ENCODE measurements around the gene LCE1F.

Gene LCE1F

GRCh38 chr1:152774875-152775274 is at the start of gene LCE1F:
Gene LCE1F (plus strand): TSS chr1:152775140. CDS start chr1:152776372, 1,232 bp downstream.
- DNase-seq, result no peak

- no peak for DNase-seq
Observed at GRCh38 chr1:152725261-152725660, 49.7 kb upstream of the LCE1F start.

GRCh38 chr1:152728986-152729385 is 46.0 kb upstream of the LCE1F start:
- no peak for DNase-seq

GRCh38 chr1:152735648-152736047 is 39.3 kb upstream of the LCE1F start:
- DNase-seq, result no peak

GRCh38 chr1:152737997-152738396 is 36.9 kb upstream of the LCE1F start:
- no peak for DNase-seq

- no peak for DNase-seq
Observed at GRCh38 chr1:152739841-152740240, 35.1 kb upstream of the LCE1F start.

GRCh38 chr1:152741656-152742055 is 33.3 kb upstream of the LCE1F start:
- no peak for DNase-seq

GRCh38 chr1:152743371-152744145 is 31.4 kb upstream of the LCE1F start:
- DNase-seq, result no peak

GRCh38 chr1:152745289-152745704 is 29.6 kb upstream of the LCE1F start:
- peak in 1 of 2 experiments; percentile 12 for DNase-seq

- DNase-seq, result no peak
Observed at GRCh38 chr1:152745765-152746444, 29.0 kb upstream of the LCE1F start.

GRCh38 chr1:152747831-152748230 is 27.1 kb upstream of the LCE1F start:
- no peak for DNase-seq

- DNase-seq, result no peak
Observed at GRCh38 chr1:152752225-152752624, 22.7 kb upstream of the LCE1F start.

- DNase-seq, result no peak
Observed at GRCh38 chr1:152753586-152753985, 21.4 kb upstream of the LCE1F start.

GRCh38 chr1:152756872-152757271 is 18.1 kb upstream of the LCE1F start:
- DNase-seq, result no peak

- DNase-seq, result no peak
Observed at GRCh38 chr1:152757747-152758146, 17.2 kb upstream of the LCE1F start, which contains the start of gene KPRP. Gene KPRP (plus strand): TSS chr1:152758025. CDS start chr1:152759589, 1,564 bp downstream.

GRCh38 chr1:152758636-152759035 is 16.3 kb upstream of the LCE1F start:
- DNase-seq, result no peak

- DNase-seq, result no peak
Observed at GRCh38 chr1:152759453-152760173, 15.3 kb upstream of the LCE1F start.

GRCh38 chr1:152760551-152761190 is 14.3 kb upstream of the LCE1F start:
- no peak for DNase-seq

GRCh38 chr1:152761609-152762213 is 13.2 kb upstream of the LCE1F start:
- DNase-seq, result no peak

GRCh38 chr1:152768847-152769533 is 6.0 kb upstream of the LCE1F start:
- DNase-seq, result no peak

- no peak for DNase-seq
Observed at GRCh38 chr1:152770411-152770810, 4.5 kb upstream of the LCE1F start.

- no peak for DNase-seq
Observed at GRCh38 chr1:152776361-152776760, 1.4 kb downstream of the LCE1F start.
